ENCODE results near the gene HEMK1.
A peak's percentile ranks its signal among the peaks of the same experiment; 100 is the strongest.

Gene HEMK1

DNA sequence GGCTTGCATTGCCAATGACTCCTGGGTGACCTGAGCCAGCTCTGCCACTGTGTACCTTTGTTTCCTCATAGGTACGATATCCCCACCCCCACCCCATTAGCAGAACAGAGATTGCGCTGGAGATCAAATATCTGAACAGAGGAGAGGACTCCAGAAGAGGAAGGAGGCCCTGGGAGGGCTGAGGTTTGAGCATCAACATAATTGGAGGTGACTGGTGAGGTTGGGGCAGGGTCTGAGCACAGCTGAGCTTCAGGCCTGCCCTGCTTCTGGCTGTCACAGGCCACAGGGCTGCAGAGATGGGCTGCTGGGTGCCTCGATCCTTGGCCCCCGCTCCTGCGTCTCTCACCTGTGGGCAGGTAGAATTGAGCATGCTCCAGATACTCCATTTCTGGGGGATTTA is 44.6 kb upstream of the HEMK1 start:
- Histone ChIP-seq H3K27me3 (ENCODE audit: control insufficient read depth, insufficient read depth, low read length) (no peaks in the 10 kb centered on the region), H3K9me3 (ENCODE audit: control insufficient read depth, low read length) (no peaks in the 10 kb centered on the region), H3K79me2 (no peaks in the 10 kb centered on the region), H3K9ac (no peak overlapping the region), H3K4me1 (no peaks in the 10 kb centered on the region), H3K27ac (no peak overlapping the region), H3K4me3 (ENCODE audit: low read depth, low read length) (no peak overlapping the region), H3K4me2 (ENCODE audit: low read length) (no peak overlapping the region), H3K36me3 (ENCODE audit: control insufficient read depth, insufficient read depth, low read length) (no peaks in the 10 kb centered on the region), H2AFZ (no peak overlapping the region)
- TF ChIP-seq, protein P1, sequence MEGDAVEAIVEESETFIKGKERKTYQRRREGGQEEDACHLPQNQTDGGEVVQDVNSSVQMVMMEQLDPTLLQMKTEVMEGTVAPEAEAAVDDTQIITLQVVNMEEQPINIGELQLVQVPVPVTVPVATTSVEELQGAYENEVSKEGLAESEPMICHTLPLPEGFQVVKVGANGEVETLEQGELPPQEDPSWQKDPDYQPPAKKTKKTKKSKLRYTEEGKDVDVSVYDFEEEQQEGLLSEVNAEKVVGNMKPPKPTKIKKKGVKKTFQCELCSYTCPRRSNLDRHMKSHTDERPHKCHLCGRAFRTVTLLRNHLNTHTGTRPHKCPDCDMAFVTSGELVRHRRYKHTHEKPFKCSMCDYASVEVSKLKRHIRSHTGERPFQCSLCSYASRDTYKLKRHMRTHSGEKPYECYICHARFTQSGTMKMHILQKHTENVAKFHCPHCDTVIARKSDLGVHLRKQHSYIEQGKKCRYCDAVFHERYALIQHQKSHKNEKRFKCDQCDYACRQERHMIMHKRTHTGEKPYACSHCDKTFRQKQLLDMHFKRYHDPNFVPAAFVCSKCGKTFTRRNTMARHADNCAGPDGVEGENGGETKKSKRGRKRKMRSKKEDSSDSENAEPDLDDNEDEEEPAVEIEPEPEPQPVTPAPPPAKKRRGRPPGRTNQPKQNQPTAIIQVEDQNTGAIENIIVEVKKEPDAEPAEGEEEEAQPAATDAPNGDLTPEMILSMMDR (IDR thresholded peaks at IDR 0.05), result no peak

DNA sequence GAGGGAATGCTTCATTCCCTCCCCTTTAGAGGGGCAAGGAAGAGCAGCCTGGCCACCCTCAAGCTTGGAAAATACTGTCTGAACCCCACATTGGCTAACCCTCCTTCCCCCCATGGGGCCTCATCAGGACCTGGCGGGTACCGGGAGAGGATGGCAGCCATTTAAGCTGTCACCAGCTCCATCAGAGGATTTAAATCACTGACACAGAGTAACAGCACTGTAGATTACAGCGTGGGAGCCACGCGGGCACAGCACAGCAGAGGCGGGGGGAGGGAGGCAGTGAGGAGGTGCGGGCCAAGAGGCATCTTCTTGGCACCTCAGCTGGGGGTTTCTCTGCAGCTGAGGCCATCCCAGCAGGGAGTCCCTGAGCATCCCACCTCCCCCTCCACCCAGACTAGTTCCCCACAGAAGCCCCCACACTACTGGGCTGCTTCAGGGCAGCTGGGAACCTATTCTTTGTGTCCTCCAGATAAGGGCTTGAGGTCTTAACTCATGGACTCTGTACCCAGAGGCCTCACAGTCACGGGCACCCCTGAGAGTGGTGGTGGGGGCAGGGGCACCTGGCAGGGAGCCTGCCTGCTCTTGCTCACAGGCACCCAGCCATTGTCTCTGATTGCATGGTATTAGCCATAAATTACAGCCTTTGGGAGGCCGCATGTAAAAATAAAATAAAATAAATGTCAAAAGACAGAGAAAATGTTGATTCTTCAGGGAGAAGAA is 44.0 kb upstream of the HEMK1 start:
- no peaks in the 10 kb centered on the region for H3K9me3 ChIP-seq (ENCODE audit: control insufficient read depth, low read length)
- H3K27ac ChIP-seq, result no peak overlapping the region
- no peak overlapping the region for H2AFZ ChIP-seq
- H3K79me2 ChIP-seq, result no peaks in the 10 kb centered on the region
- TF ChIP-seq, protein P1 (IDR thresholded peaks at IDR 0.05), result no peak
- H3K27me3 ChIP-seq (ENCODE audit: control insufficient read depth, insufficient read depth, low read length), result no peaks in the 10 kb centered on the region
- H3K9ac ChIP-seq, result no peak overlapping the region
- no peaks in the 10 kb centered on the region for H3K36me3 ChIP-seq (ENCODE audit: control insufficient read depth, insufficient read depth, low read length)
- H3K4me1 ChIP-seq, result no peaks in the 10 kb centered on the region
- no peak overlapping the region for H3K4me2 ChIP-seq (ENCODE audit: low read length)
- no peak overlapping the region for H3K4me3 ChIP-seq (ENCODE audit: low read depth, low read length)

DNA sequence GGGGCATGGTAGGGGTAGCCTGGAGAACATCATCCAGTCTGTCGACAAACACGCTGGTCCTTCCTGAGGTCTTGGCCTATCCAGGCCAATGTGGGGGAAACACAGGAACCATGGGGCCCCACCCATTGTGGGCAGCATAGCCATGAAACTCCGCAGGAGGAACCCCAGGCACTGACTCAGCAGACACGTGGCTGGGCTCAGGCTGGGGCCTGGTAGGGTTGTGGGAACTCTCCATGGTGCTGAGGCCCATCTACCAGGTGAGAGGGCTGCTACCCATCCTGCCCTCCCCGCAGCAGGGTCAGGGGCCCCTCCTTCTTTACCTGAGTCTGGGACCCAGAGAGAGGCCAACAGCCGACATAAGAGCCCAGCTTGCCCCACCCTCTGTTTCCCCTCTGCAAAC is 43.3 kb upstream of the HEMK1 start:
- H3K27me3 ChIP-seq (ENCODE audit: control insufficient read depth, insufficient read depth, low read length), result no peaks in the 10 kb centered on the region
- H3K9ac ChIP-seq, result no peak overlapping the region
- TF ChIP-seq, protein P1 (IDR thresholded peaks at IDR 0.05), result no peak
- no peak overlapping the region for H3K4me3 ChIP-seq (ENCODE audit: low read depth, low read length)
- H3K27ac ChIP-seq, result no peak overlapping the region
- no peak overlapping the region for H3K4me2 ChIP-seq (ENCODE audit: low read length)
- no peaks in the 10 kb centered on the region for H3K36me3 ChIP-seq (ENCODE audit: control insufficient read depth, insufficient read depth, low read length)
- H3K79me2 ChIP-seq, result no peaks in the 10 kb centered on the region
- no peaks in the 10 kb centered on the region for H3K4me1 ChIP-seq
- no peak overlapping the region for H2AFZ ChIP-seq
- H3K9me3 ChIP-seq (ENCODE audit: control insufficient read depth, low read length), result no peaks in the 10 kb centered on the region

DNA sequence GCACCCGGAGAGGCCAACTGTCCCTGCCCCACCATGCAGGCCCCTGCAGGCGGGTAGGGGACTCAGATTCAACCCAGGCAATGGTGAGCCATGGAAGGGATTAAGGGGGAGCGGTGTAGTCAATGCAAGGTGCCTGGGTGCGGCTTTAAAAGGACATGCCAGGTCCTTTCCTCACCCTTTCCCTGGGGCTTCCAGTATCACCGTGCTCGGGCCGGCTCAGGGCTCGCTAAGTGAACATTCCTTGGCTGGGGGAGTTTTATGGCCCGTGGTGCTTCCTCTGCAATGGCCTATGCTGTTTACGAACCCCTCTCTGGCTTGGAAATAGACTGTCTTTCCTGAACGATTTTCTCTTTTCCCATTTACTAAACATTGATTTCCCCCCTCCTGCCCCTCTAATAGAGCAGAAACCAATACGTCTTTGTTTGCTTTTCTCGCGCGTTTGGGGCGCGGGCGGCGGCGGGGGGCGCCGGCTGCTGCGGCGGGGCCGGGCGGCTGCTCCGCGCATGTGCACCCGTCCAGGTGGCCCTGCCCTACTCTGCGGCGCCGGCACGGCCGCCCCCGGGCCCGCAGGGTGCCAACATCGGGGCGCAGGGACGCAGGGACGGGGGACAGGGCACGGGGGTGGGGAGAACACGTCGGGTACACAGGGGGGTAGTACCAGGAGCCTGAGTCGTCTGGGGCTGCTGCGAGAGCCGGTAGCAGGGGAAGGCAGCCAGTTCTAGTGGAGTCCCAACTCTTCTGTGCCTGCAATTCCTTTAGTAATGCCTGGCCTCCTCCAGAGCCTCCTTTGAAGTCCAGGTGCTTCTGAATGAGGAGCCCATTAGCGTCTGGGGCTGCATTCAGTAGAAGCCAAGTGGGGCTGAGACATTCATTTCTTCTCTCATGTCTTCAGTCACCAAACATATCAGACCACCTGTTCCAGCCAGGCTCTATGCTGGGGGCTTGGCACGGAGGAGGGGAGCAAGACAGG is 39.0 kb upstream of the HEMK1 start:
- H3K27me3 ChIP-seq (ENCODE audit: control insufficient read depth, insufficient read depth, low read length), result no peaks in the 10 kb centered on the region
- no peaks in the 10 kb centered on the region for H3K79me2 ChIP-seq
- no peaks in the 10 kb centered on the region for H3K4me1 ChIP-seq
- H3K9me3 ChIP-seq (ENCODE audit: control insufficient read depth, low read length), result no peaks in the 10 kb centered on the region
- peak overlapping the region; percentile 70 for H2AFZ ChIP-seq
- TF ChIP-seq, protein P1 (IDR thresholded peaks at IDR 0.05), result no peak
- H3K27ac ChIP-seq, result no peak overlapping the region
- H3K4me3 ChIP-seq (ENCODE audit: low read depth, low read length), result no peak overlapping the region
- no peak overlapping the region for H3K9ac ChIP-seq
- H3K4me2 ChIP-seq (ENCODE audit: low read length), result no peak overlapping the region
- H3K36me3 ChIP-seq (ENCODE audit: control insufficient read depth, insufficient read depth, low read length), result no peaks in the 10 kb centered on the region
